ENCODE results near the gene PACSIN1.

Gene PACSIN1

DNA sequence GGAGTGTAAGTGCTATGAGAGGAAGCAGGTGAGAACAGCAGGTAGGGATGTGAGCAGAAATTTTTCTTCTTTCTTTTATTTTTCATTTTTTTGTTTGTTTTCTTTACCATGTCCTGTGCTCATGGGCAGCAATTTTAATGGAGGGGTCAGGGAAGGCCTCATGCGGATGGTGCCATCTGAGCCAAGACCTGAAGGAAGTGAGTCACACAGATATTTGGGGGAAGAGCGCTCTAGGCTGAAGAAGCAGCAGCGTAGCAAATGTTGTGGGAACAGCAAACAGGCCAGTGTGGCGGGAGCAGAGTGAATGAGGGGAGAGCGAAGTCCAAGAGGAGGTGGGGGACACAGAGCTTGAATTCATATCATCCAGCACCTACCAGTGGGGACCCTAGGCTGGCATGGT is 77.5 kb downstream of the PACSIN1 start:
- Histone ChIP-seq H2AFZ (ENCODE audit: low read depth, low read length, severe bottlenecking) (no peak overlapping the region), H3K4me2 (ENCODE audit: low read depth, low read length, poor library complexity, severe bottlenecking) (no peak overlapping the region)

DNA sequence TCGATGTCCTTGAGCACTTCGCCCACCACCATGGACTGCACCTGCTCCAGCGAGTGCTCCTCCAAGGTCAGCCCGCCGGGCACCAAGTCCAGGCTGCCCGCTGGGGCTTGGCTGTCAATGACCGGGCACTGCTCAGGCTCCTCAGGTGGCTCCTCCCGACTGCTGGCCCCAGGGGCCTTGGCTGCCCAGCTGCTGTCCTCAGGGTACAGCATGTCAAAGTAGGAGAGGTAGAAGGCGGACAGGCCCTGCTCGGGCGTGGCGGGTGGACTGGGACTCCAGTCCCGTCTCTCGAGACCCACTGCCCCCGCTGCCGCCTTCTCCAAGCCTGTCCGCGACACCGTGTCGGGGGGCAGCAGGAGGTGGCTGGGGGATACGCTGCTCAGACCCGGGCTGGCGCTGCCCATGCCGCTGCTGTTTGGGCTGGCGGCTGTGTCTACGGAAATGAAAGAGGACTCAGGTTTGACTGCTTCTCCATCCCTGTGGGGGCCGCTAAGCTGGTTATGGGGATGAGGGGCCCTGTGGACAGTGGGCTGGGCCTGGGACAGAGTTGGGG is 78.3 kb downstream of the PACSIN1 start:
- Histone ChIP-seq H3K9me3 (ENCODE audit: insufficient read depth, low read length) (no peaks in the 10 kb centered on the region), H3K27ac (ENCODE audit: low read depth, low read length) (no peak overlapping the region), H3K36me3 (ENCODE audit: low read length) (no peaks in the 10 kb centered on the region), H3K79me2 (ENCODE audit: insufficient read depth, low read length) (no peaks in the 10 kb centered on the region), H3K4me3 (ENCODE audit: insufficient read depth, low read length, poor library complexity, severe bottlenecking) (no peak overlapping the region), H3K9me2 (replicated peaks; ENCODE audit: insufficient read depth, low read length) (no peaks in the 10 kb centered on the region), H3F3A (ENCODE audit: insufficient read depth) (no peaks in the 10 kb centered on the region), H3K27me3 (ENCODE audit: low read length) (no peaks in the 10 kb centered on the region), H3K9ac (ENCODE audit: low read length) (no peak overlapping the region), H4K20me1 (ENCODE audit: low read depth, low read length) (no peaks in the 10 kb centered on the region), H2AFZ (ENCODE audit: low read depth, low read length, severe bottlenecking) (no peak overlapping the region), H3K4me2 (ENCODE audit: low read depth, low read length, poor library complexity, severe bottlenecking) (no peak overlapping the region)
- no peak for TF ChIP-seq EZH2phosphoT487 (conservative IDR thresholded peaks at IDR 0.05; ENCODE audit: low read length)
- TF ChIP-seq, protein P1, sequence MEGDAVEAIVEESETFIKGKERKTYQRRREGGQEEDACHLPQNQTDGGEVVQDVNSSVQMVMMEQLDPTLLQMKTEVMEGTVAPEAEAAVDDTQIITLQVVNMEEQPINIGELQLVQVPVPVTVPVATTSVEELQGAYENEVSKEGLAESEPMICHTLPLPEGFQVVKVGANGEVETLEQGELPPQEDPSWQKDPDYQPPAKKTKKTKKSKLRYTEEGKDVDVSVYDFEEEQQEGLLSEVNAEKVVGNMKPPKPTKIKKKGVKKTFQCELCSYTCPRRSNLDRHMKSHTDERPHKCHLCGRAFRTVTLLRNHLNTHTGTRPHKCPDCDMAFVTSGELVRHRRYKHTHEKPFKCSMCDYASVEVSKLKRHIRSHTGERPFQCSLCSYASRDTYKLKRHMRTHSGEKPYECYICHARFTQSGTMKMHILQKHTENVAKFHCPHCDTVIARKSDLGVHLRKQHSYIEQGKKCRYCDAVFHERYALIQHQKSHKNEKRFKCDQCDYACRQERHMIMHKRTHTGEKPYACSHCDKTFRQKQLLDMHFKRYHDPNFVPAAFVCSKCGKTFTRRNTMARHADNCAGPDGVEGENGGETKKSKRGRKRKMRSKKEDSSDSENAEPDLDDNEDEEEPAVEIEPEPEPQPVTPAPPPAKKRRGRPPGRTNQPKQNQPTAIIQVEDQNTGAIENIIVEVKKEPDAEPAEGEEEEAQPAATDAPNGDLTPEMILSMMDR (IDR thresholded peaks at IDR 0.05; ENCODE audit: insufficient read depth, low read length, poor library complexity, severe bottlenecking) = no peak

More for the DNA sequence above, 77.5 kb downstream of the PACSIN1 start:
- H3K9me3 ChIP-seq (ENCODE audit: insufficient read depth, low read length) = no peaks in the 10 kb centered on the region
- H3K9ac ChIP-seq (ENCODE audit: low read length) = no peak overlapping the region
- H3K79me2 ChIP-seq (ENCODE audit: insufficient read depth, low read length) = no peaks in the 10 kb centered on the region
- no peaks in the 10 kb centered on the region for H3K36me3 ChIP-seq (ENCODE audit: low read length)
- TF ChIP-seq, protein P1 (IDR thresholded peaks at IDR 0.05; ENCODE audit: insufficient read depth, low read length, poor library complexity, severe bottlenecking) = no peak
- no peak for TF ChIP-seq EZH2phosphoT487 (conservative IDR thresholded peaks at IDR 0.05; ENCODE audit: low read length)
- H3K4me3 ChIP-seq (ENCODE audit: insufficient read depth, low read length, poor library complexity, severe bottlenecking) = no peak overlapping the region
- no peaks in the 10 kb centered on the region for H3F3A ChIP-seq (ENCODE audit: insufficient read depth)
- no peaks in the 10 kb centered on the region for H3K9me2 ChIP-seq (replicated peaks; ENCODE audit: insufficient read depth, low read length)
- H3K27me3 ChIP-seq (ENCODE audit: low read length) = no peaks in the 10 kb centered on the region
- H3K27ac ChIP-seq (ENCODE audit: low read depth, low read length) = no peak overlapping the region
- H4K20me1 ChIP-seq (ENCODE audit: low read depth, low read length) = no peaks in the 10 kb centered on the region

DNA sequence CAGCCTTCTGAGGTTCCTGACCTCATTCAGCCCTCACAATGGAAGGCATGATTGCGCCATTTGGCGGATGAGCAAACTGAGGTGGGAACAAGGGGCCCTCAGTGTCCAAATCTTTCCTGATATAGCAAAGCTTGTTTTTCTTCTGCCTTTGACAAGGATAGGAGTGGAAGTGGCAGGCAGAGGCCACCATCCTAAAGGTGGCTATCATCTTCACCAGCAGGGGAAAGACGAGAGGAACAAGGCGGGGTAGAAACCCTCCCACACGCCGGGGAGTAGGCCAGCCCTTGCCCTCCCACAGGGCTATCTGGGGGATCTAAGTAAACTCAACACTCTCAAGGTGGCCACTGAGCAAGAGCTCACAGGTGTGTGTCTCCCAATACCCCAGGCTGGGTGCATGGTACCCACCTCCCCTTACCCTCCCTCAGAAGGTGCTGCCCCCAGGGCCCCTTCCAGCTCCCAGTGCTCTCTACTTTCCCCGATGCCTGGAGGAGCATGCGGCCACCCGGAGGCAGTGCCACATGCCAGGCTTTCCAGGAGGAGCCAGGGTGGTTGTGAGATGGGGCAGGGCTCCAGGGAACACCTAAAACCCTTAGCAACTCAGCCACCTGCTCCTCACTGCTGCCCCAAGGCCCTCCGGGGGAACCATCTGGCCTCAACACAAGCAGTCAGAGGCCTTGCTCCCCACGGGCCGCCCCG is 79.0 kb downstream of the PACSIN1 start:
- H3K4me3 ChIP-seq (ENCODE audit: insufficient read depth, low read length, poor library complexity, severe bottlenecking) = no peak overlapping the region
- H3K9me2 ChIP-seq (replicated peaks; ENCODE audit: insufficient read depth, low read length) = no peaks in the 10 kb centered on the region
- H3F3A ChIP-seq (ENCODE audit: insufficient read depth) = no peaks in the 10 kb centered on the region
- H2AFZ ChIP-seq (ENCODE audit: low read depth, low read length, severe bottlenecking) = no peak overlapping the region
- no peak for TF ChIP-seq EZH2phosphoT487 (conservative IDR thresholded peaks at IDR 0.05; ENCODE audit: low read length)
- TF ChIP-seq, protein P1 (IDR thresholded peaks at IDR 0.05; ENCODE audit: insufficient read depth, low read length, poor library complexity, severe bottlenecking) = no peak
- H3K36me3 ChIP-seq (ENCODE audit: low read length) = no peaks in the 10 kb centered on the region
- no peaks in the 10 kb centered on the region for H3K27me3 ChIP-seq (ENCODE audit: low read length)
- no peaks in the 10 kb centered on the region for H4K20me1 ChIP-seq (ENCODE audit: low read depth, low read length)
- no peaks in the 10 kb centered on the region for H3K79me2 ChIP-seq (ENCODE audit: insufficient read depth, low read length)
- H3K4me2 ChIP-seq (ENCODE audit: low read depth, low read length, poor library complexity, severe bottlenecking) = no peak overlapping the region
- H3K9me3 ChIP-seq (ENCODE audit: insufficient read depth, low read length) = no peaks in the 10 kb centered on the region
- no peak overlapping the region for H3K27ac ChIP-seq (ENCODE audit: low read depth, low read length)
- no peak overlapping the region for H3K9ac ChIP-seq (ENCODE audit: low read length)

Data from SU-DHL-6 (cell line).